ELF-1 (cell line): Measurements from ENCODE around the gene GNAQ.
A peak's percentile ranks its signal among the peaks of the same experiment; 100 is the strongest.
"Not testable (repeated sequence)": the region's sequence is repeated elsewhere in the genome, so short reads cannot be mapped to it uniquely, and the experiment has no call there.

Source experiments
- DNase-seq: peaks from one replicate; pipeline ENCODE4 v3.0.0-alpha.2; 2016; ENCODE audit warnings: low read depth, low spot score

GNAQ gene

GRCh38 chr9:77783518-77783917 is 248.1 kb downstream of the GNAQ start:
- DNase-seq = no peak

DNA sequence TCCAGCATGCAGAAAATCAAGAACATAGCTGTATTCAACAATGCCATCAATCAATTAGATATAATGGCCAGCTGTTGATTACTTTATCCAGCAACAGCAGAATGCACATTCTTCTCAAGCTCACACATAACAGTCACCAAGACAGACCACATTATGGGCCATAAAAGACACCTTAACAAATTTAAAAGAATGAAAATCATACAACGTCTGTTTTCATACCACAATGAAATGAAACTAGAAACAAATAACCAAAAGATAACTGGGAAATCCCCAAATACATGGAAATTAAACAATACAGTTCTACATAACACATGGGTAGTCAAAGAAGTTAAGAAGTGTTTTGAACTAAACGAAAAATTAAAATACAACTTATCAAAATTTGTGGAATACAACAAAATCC is 252.6 kb downstream of the GNAQ start:
- DNase-seq = no peak

DNA sequence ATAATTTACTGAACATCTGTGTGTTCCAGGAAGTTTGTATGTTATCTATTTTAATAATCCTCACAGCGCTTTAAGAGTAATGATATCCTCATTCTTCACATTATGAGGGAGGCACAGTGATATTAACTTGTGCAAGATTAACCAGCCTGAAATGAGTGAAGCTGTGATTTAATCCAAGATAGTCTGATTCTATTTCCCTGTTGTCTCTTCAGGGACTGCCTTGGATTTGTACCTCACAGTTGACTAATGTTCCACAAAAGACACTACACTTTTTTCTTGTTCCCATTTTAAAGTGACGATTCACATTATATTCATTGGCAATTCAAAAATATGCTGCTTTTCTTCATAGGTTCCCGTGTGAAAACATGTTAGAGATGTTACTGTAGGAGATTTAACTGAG is 258.2 kb downstream of the GNAQ start:
- DNase-seq = no peak

DNA sequence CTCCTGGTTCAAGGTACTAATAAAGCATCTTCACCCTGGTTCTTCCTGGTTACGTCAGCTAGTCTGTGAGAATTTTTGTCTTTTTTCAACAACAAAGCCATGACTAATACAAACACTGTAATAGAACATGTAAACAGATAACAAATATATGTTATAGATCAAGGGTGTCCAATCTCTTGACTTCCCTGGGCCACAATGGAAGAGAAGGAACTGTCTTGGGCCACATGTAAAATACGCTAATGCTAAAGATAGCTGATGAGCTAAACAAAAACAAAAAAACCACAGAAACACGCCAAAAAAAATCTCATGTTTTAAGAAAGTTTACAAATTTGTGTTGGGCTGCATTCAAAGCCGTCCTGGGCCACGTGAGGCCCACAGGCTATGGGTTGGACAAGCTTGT is 259.0 kb downstream of the GNAQ start:
- no peak for DNase-seq

DNA sequence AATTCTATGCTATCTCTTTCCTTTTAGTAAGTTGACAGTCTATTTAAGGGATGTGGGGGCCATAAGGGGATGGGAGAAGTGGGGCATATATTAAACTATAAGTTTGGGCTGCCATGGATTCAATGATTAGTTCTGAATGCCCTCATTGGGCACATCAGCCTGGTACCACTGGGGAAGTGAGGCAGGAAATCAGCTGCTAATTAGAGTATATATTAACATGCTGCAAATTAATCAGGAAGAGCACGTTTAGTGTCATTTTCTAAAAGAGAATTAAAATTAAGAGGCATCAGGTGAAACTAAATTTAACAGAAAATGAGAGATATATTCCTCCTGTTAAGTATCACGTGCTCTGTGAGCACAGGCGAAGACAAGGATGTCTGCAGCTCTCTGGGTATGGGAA is 260.4 kb downstream of the GNAQ start:
- no peak for DNase-seq

- no peak for DNase-seq
These were observed 261.3 kb downstream of the GNAQ start for GRCh38 chr9:77770340-77770739.

GRCh38 chr9:77769246-77769645 is 262.4 kb downstream of the GNAQ start:
- no peak for DNase-seq

DNA sequence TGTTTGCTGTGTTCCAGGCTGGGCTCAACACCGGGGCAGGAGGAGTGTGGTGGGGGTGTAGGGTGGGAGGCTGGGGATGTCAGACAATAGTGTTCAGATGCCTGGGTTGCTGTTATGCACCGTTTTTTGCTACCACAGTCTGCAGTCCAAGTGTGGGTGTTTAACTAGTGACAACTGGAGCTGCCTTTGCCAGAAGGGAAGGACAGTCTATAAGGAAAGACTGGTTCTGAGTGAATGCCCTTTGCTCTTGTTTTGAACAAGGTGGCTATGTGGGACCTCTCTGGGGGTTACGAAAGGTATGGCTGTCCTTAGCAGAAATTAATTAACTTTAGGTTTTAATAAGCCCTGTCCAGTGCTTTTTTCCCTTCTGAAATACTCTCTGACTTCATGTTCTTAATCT is 265.0 kb downstream of the GNAQ start:
- DNase-seq = no peak

DNA sequence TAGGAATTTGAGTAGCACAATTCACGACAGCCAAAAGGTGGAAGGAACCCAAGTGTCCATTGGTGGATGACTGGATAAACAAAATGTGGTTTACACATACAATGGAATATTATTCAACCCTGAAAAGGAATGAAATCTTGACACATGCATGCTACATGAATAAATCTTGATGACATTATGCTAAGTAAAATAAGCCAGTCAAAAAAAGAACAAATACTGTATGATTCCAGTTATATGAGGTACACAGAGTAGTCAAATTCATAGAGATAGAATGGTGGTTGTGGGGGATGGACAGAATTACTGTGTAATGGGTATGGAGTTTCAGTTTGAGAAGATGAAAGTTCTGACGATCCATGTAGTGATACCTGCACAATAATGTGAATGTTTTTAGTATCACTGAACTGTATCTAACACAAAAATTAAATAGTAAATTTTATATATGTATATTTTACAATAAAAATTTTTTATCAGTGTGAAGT is 265.8 kb downstream of the GNAQ start:
- DNase-seq = no peak

DNA sequence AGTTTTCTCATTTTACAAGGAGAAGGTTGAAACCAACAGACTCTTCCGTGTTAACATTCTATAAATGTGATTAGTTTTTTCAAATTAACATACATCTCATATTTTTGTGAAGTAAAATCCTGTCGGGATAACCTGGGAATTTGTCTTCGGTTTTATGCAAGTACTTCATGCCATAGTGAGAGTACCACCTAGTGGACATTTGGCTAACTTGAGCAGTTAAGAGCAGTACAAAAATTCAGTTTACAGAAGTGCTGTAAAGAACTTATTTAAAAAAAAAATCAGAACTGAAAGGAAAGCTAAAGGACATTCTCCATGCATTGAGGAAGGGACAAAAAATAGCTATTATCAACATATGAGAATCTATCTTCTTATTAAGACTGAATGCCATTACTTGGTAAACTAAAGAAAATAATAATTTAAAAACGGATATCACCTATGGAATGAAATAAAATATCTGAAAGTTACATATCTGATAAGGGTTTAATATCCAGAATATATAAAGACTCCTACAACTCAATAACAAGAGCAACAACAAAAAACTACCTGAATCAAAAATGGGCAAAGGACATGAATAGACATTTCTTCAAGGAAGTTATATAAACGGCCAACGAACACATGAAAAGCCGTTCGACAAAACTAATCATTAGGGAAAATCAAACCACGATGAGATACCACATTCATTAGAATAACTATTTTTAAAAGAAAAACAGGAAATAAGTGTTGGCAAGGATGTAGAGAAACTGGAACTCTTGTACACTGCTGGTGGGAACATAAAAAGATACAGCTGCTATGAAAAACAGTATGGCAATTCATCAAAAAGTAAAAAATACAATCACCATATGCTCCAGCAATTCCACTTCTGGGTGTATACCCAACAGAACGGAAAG is 266.5 kb downstream of the GNAQ start:
- no peak for DNase-seq

DNA sequence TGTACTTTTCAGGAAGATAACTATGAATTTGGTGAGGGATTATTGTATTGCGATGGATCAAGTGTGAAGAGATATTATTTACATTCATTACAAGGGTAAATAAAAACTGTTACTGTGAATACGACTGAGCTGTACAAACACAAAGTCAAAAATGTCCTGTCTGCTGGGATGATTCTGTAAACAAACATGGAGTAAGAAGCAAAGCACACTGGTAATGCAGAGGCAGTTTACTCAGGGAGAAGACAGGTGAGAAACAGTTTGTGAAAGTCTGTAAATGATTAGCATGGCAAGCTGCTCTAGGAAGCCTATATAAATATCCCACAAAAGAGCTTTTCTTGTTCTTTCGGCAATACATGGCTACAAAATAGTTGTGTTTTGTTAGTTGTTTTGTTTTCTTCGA is 268.0 kb downstream of the GNAQ start:
- DNase-seq = no peak

DNA sequence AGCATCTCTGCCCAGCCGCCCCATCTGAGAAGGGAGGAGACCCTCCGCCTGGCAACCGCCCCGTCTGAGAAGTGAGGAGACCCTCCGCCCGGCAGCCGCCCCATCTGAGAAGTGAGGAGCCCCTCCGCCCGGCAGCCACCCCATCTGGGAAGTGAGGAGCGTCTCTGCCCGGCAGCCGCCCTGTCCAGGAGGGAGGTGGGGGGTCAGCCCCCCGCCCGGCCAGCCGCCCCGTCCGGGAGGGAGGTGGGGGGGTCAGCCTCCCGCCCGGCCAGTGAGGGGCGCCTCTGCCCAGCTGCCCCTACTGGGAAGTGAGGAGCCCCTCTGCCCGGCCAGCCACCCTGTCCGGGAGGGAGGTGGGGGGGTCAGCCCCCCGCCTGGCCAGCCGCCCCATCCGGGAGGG is 270.7 kb downstream of the GNAQ start:
- DNase-seq = not testable (repeated sequence)

DNA sequence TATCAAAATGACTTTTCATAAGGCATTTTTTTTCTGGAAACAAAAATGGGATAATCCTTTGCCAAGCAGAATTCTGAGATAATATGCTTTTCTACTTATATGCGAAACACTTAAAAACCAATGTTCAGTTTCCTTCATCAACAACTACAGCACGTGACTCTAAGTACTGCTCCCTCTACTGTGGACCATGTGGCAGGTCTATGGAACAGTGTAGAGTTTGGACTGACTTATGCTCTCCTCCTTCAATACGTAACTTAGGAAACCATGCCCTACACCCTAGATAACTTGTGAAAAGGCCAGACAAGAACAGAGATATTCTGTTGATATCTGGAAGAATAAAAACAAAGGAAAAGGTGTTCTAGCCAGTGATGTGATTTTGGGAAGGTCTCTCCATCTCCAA is 272.2 kb downstream of the GNAQ start:
- DNase-seq = no peak

DNA sequence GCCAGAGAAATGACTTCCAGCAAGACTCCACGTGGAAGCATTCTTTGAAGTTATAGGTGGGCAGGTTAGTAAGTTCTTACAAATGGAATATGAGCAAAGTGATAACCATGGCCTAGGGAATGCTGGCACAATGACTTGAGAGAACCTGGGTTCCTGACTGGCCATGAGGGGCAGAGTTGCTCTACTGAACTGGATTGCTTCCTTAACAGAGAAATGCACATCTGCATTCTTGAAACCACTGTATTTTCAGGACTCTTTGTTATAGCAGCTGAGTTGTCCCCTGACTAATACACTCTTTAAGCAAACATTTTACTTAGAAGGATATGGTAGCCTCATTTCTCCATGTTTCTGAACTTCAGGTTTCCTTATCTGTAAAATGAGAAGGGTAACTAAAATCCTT is 275.2 kb downstream of the GNAQ start:
- DNase-seq = no peak

DNA sequence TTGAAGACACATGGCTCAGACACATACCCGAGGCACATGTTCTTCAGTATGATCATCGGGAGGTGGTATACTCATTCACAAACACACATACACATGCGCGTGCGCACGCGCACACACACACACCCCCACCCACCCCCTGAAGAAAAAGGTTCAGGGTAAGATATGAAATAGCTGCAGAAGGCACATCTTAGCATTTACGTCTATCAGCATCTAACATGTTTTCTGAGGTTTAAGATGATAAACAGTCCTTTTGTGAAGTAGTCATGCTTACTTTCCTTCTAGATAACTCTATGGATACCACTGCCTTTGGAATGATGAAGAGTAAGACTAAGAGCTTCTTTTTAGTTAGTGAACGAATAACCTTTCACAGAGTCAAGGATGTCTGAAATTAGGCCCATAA is 278.4 kb downstream of the GNAQ start:
- no peak for DNase-seq

- no peak for DNase-seq
These were observed 279.1 kb downstream of the GNAQ start for GRCh38 chr9:77752554-77752953.

GRCh38 chr9:77751341-77752091 is 280.1 kb downstream of the GNAQ start:
- DNase-seq = peak; percentile 41

DNA sequence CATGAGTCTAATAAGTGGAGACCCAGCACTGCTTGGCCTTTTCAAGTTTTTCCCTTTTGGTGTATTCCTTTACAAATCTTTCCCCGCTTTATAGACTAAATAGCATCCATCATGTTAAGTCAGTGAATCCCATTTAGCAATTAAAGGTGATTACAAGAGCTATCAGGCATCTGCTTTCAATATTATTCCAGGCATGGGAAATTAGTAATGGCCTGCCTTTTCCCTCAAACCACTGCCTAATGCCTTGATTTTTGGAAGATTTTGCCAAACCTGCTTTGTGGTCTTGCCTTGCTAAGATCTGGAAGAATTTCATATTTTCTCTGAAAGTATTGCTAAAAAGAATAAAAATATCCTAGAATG is 280.6 kb downstream of the GNAQ start:
- DNase-seq = no peak

DNA sequence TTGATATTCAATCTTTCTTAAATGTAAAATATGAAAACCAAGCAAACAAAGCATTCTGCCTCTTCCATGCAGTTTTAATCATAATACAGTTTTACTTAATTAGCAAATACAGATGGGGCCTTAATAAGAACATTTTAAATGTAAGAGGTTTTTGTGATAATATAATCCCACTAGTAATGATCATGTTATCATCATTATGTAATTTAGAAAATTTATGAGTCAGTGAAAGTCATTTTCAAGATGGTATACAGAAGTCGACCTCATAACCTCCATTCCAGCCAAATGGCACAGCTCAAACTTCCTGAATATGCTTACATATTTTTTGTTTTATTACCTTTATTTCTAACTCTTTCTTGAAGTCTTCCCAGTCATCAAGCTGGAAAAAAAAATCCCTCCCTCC is 281.3 kb downstream of the GNAQ start:
- no peak for DNase-seq

GRCh38 chr9:77748214-77748772 is 283.3 kb downstream of the GNAQ start:
- DNase-seq = no peak

DNA sequence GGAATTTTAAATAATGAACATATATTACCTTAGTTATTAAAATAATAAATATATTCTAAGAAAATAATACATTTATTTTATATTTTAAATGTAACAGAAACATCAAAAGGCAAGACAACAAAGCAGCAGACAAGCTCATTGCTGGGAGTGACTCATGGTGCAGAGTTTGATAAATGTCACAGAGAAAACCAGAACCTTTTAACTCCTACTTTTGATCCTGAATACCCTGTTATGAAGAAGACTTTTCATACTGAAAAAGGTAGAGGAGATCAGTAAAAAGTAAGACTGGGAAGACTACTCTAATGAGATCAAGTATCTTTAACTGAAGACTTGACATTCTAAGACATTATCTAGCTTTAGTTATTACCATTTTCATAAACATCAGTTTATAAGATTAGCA is 284.4 kb downstream of the GNAQ start:
- DNase-seq = no peak

- peak; percentile 16 for DNase-seq
These were observed 286.7 kb downstream of the GNAQ start for GRCh38 chr9:77744841-77745430.
